Measurements from ENCODE around the gene ABCA13.

- TF ChIP-seq CTCF (IDR thresholded peaks at IDR 0.05) (no peak), POLR2A (IDR thresholded peaks at IDR 0.05) (no peak)
Measured at GRCh38 chr7:48147078-48147591, 24.1 kb upstream of the ABCA13 start.
